Measurements from ENCODE around the gene SDK1. TPM values are rescaled to one million over a fixed set of nuclear protein-coding genes. Genes with fewer than 3 reads are reported as not detected.

The SDK1 gene
- total and polyA plus RNA-seq, 2 of the 8 experiments (the other 6 are each of a cell fraction or from before 2014, with no cell fraction given): 3.3 to 7.2 TPM

DNA sequence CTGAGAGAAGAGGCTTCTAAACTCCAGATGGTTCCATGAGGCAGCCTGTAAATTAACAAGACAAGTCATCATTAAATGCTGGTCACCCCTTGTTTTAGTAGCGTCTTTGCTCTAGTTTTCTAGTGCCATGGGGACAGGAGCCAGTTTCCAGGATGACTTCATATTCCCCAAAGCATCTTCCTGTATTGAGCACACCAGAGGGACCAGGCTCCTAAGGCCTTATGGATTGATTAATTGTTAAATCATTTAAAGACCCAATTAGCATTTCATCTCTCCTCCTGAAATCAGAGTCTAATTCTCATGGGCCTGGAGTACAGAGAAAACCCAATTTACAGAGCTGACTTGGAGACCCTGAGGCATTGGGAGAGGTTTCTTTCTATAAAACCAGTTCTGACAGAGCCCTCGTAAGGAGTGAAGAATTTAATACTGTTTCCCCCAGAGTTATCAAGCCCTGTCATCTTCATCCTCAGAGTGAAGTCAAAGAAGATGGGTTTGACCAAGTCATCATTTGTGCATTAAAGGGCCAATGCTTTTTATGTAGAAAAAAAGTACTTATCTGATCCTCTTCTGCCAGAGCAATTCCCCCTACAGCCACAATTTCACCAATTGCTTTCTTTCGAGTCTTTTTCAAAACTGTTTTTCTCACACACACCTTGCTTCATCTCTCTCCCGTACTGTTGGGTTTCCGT lies 678.7 kb downstream of the SDK1 start (continued):
- no peak for TF ChIP-seq NRF1 (IDR thresholded peaks at IDR 0.05; ENCODE audit: low read depth, low read length)
- no peak for TF ChIP-seq EGR1 (IDR thresholded peaks at IDR 0.05; ENCODE audit: borderline replicate concordance, low read depth, low read length)
- TF ChIP-seq EZH2 (IDR thresholded peaks at IDR 0.05; ENCODE audit: low read depth, low read length, severe bottlenecking): no peak
- no peak for TF ChIP-seq CHD2 (IDR thresholded peaks at IDR 0.05; ENCODE audit: low read length)
- no peak for TF ChIP-seq TBP (IDR thresholded peaks at IDR 0.05; ENCODE audit: low read depth, low read length)
- TF ChIP-seq CREB1 (IDR thresholded peaks at IDR 0.05): no peak
- no peak for TF ChIP-seq BACH1 (IDR thresholded peaks at IDR 0.05; ENCODE audit: low read length)
- no peak for TF ChIP-seq CTBP2 (IDR thresholded peaks at IDR 0.05; ENCODE audit: borderline replicate concordance, insufficient read depth, insufficient read length, low read length)
- TF ChIP-seq, protein P1, sequence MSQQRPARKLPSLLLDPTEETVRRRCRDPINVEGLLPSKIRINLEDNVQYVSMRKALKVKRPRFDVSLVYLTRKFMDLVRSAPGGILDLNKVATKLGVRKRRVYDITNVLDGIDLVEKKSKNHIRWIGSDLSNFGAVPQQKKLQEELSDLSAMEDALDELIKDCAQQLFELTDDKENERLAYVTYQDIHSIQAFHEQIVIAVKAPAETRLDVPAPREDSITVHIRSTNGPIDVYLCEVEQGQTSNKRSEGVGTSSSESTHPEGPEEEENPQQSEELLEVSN (IDR thresholded peaks at IDR 0.05): no peak
- no peak for TF ChIP-seq SP1 (IDR thresholded peaks at IDR 0.05; ENCODE audit: low read depth, low read length)
